Mesenchymal stem cell (in vitro differentiated cells and primary cell): ENCODE data around the gene SETD7.

Source experiments
- DNase-seq: peaks from one replicate; pipeline ENCODE4 v3.0.0-alpha.2; 2013
- H2AFZ ChIP-seq: one replicate; pipeline ENCODE4 v1.6.1; 2013; ENCODE audit warnings: low read depth, mild to moderate bottlenecking, control low read depth, inconsistent platforms, low read length, moderate library complexity
- H2AK5ac ChIP-seq: 2 replicates; pipeline ENCODE4 v1.6.1; 2013; ENCODE audit warnings: low read length, moderate library complexity, mild to moderate bottlenecking, inconsistent platforms; ENCODE audit not compliant: severe bottlenecking
- H2BK120ac ChIP-seq: one replicate; pipeline ENCODE4 v1.6.1; 2013; ENCODE audit warnings: low read depth, mild to moderate bottlenecking, inconsistent platforms, low read length, moderate library complexity
- H2BK12ac ChIP-seq, 2 experiments: one replicate each; pipeline ENCODE4 v1.6.1; 2013; ENCODE audit warnings: inconsistent platforms in 2 of 2, low read length in 2 of 2, mild to moderate bottlenecking in 2 of 2, moderate library complexity in 2 of 2, control low read depth in 1 of 2
- H2BK15ac ChIP-seq: one replicate; pipeline ENCODE4 v1.6.1; 2013; ENCODE audit warnings: mild to moderate bottlenecking, low read depth, inconsistent platforms; ENCODE audit not compliant: poor library complexity, severe bottlenecking
- H2BK5ac ChIP-seq: 2 replicates; pipeline ENCODE4 v1.6.1; 2013; ENCODE audit warnings: low read depth, mild to moderate bottlenecking, low read length, control low read depth, inconsistent platforms; ENCODE audit not compliant: poor library complexity, severe bottlenecking
- H3K14ac ChIP-seq, 2 experiments: one replicate each; pipeline ENCODE4 v1.6.1; 2013; ENCODE audit warnings: inconsistent platforms in 2 of 2, low read length in 2 of 2, control low read depth in 1 of 2, mild to moderate bottlenecking in 1 of 2, moderate library complexity in 1 of 2
- H3K18ac ChIP-seq, 2 experiments: one replicate each; pipeline ENCODE4 v1.6.1; 2013; ENCODE audit warnings: inconsistent platforms in 2 of 2, low read length in 2 of 2, control low read depth in 1 of 2, low read depth in 1 of 2, mild to moderate bottlenecking in 1 of 2
- H3K23ac ChIP-seq, 2 experiments: one replicate each; pipeline ENCODE4 v1.6.1; 2013; ENCODE audit warnings: inconsistent platforms in 2 of 2, low read length in 2 of 2, mild to moderate bottlenecking in 2 of 2, moderate library complexity in 2 of 2, control low read depth in 1 of 2
- H3K27ac ChIP-seq: 2 replicates; pipeline ENCODE4 v1.5.1; 2013; ENCODE audit warnings: mild to moderate bottlenecking, moderate library complexity, low read length, control low read depth, inconsistent platforms; ENCODE audit not compliant: poor library complexity, severe bottlenecking
- H3K27me3 ChIP-seq, 2 experiments: 2 replicates each; pipeline versions ENCODE4 v1.6.1 to v1.7.0; 2013; ENCODE audit warnings: low read length in 2 of 2, mild to moderate bottlenecking in 2 of 2, moderate library complexity in 2 of 2, control low read depth in 1 of 2, inconsistent platforms in 1 of 2; ENCODE audit not compliant: control insufficient read depth in 1 of 2, insufficient read depth in 1 of 2
- H3K36me3 ChIP-seq, 2 experiments: 2 replicates each; pipeline versions ENCODE4 v1.6.1 to v1.7.0; 2013; ENCODE audit warnings: low read length in 2 of 2, control low read depth in 1 of 2, inconsistent platforms in 1 of 2, low read depth in 1 of 2, mild to moderate bottlenecking in 1 of 2; ENCODE audit not compliant: insufficient read depth in 2 of 2, control insufficient read depth in 1 of 2
- H3K4ac ChIP-seq, 2 experiments: one replicate each; pipeline ENCODE4 v1.6.1; 2013; ENCODE audit warnings: inconsistent platforms in 2 of 2, low read length in 2 of 2, mild to moderate bottlenecking in 2 of 2, moderate library complexity in 2 of 2, control low read depth in 1 of 2, low read depth in 1 of 2
- H3K4me1 ChIP-seq: 2 replicates; pipeline ENCODE4 v1.6.1; 2013; ENCODE audit warnings: low read depth, low read length, control low read depth; ENCODE audit not compliant: control insufficient read depth, insufficient read depth
- H3K4me2 ChIP-seq: 2 replicates; pipeline ENCODE4 v1.6.1; 2013; ENCODE audit warnings: low read length, mild to moderate bottlenecking, inconsistent platforms; ENCODE audit not compliant: poor library complexity, severe bottlenecking
- H3K4me3 ChIP-seq, 2 experiments: 2 replicates each; pipeline versions ENCODE4 v1.5.1 to v1.7.0; 2013; ENCODE audit warnings: low read length in 2 of 2, mild to moderate bottlenecking in 2 of 2, control low read depth in 1 of 2, low read depth in 1 of 2; ENCODE audit not compliant: insufficient read depth in 1 of 2
- H3K79me1 ChIP-seq: replicated peaks from 2 replicates; pipeline ENCODE4 v1.6.1; 2013; ENCODE audit warnings: mild to moderate bottlenecking, control low read depth, low read length, inconsistent platforms; ENCODE audit not compliant: poor library complexity, severe bottlenecking
- H3K9ac ChIP-seq: 2 replicates; pipeline ENCODE4 v1.7.0; 2013; ENCODE audit warnings: mild to moderate bottlenecking, low read length, moderate library complexity
- H3K9me3 ChIP-seq: 2 replicates; pipeline ENCODE4 v1.7.0; 2013; ENCODE audit warnings: mild to moderate bottlenecking, low read length; ENCODE audit not compliant: control insufficient read depth
- H4K8ac ChIP-seq: one replicate; pipeline ENCODE4 v1.6.1; 2013; ENCODE audit warnings: inconsistent platforms, mild to moderate bottlenecking, low read length, moderate library complexity
- H4K91ac ChIP-seq: one replicate; pipeline ENCODE4 v1.6.1; 2013; ENCODE audit warnings: mild to moderate bottlenecking, low read length, inconsistent platforms
- WGBS: methylation state at CpG from one replicate; pipeline ENCODE4 v1.1.7; 2013; ENCODE audit warnings: mixed read lengths; 5-methylcytosine and 5-hydroxymethylcytosine counted together

The SETD7 gene

DNA sequence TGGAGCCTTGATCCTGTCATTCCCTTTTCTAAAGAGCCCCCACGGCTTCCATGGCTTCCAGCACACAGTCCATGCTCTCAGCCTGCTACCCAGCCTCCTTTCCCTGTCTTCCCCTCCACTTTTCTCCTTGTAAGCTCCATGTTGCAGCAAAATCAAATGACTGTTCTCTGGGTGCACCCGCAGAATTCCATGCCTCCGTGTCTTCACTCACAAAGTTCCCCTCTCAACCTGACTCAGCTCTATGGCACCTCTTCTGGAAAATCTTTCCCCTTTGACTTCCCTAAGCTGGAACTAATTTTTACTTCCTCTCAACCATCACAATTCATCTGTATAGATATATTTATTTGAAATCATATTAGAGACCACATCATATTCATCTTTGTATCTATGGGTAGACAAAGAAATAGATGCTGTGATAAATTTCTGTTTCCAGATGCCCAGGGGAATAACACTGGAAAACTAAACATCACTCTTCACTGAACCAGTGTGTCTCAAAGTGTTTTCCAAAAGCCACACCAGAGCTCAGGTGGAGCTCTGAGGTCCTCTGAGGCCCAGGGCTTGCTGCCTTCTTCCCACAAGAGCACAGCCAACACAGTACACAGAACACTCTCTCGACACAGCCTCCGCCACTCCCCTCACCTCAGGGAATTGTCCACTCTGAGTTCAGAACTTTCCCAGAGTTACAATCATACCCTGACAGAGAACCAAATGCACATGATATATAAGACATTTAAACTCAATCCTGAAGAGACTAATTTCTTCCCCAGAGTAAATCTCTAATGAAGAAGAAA is 3.3 kb downstream of the SETD7 start:
- no peaks in the 10 kb centered on the region for H3K9me3 ChIP-seq
- H2BK15ac ChIP-seq: no peak overlapping the region
- H3K4me1 ChIP-seq: peaks cover 10% of the 10 kb centered on the region
- no peak overlapping the region for H2BK120ac ChIP-seq
- peak overlapping the region; percentile 3 for H3K27ac ChIP-seq
- no peak overlapping the region for H2AFZ ChIP-seq
- 37% methylated on average over 5 of the region's 5 CpGs for WGBS
- H3K4me3 ChIP-seq: peak overlapping the region in 1 of 2 experiments; percentile 93
- H3K36me3 ChIP-seq: no peaks in the 10 kb centered on the region
- peak overlapping the region; percentile 1 to 16 for H3K18ac ChIP-seq
- H2BK5ac ChIP-seq: no peak overlapping the region
- no peak overlapping the region for H4K91ac ChIP-seq
- H3K4me2 ChIP-seq: peak overlapping the region; percentile 9
- DNase-seq: peak; percentile 75
- peaks cover 5% of the 10 kb centered on the region for H3K79me1 ChIP-seq
- peak overlapping the region in 1 of 2 experiments; percentile 26 for H3K4ac ChIP-seq
- peak overlapping the region in 1 of 2 experiments; percentile 2 for H3K23ac ChIP-seq
- H3K9ac ChIP-seq: peak overlapping the region; percentile 97
- no peak overlapping the region for H4K8ac ChIP-seq
- peak overlapping the region; percentile 0 for H2AK5ac ChIP-seq
- peaks cover 4 to 5% of the 10 kb centered on the region in 2 experiments for H3K27me3 ChIP-seq
- H3K14ac ChIP-seq: peak overlapping the region in 1 of 2 experiments; percentile 80
- no peak overlapping the region for H2BK12ac ChIP-seq

DNA sequence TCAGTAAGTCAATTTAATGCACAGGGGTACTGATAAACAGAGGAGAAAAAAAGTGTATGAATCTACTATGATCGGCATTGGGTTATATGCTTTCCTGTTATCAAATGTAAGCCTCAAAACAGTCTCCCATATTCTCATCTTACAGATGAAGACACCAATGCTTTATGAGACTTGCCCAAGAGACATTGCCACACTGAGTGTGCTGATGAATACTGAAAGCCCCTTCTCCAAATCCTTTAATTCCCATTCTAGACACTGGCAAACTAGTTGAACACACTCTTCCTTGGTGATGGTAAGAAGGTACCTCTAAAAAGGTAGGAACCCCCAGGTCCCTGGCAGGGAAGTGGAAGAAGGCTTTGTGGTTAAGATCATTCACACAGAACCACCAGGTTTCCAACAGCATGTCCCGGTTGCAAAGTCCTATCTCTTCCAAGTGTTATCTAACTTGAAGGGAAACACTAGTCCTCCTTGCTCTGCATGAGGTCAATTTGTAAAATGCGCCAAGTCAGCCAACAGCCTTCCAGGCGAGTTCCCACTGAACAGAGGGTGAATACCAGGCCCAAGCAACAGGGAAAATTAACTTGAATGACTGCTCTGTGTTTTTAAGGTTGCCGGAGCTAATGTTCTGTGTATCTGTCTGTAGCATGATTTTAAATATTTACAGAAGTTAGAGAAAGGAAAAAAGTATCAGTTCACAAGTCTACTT is 5.1 kb downstream of the SETD7 start:
- Histone ChIP-seq H2BK15ac (no peak overlapping the region), H3K9ac (peak overlapping the region; percentile 44), H3K9me3 (no peaks in the 10 kb centered on the region), H3K18ac (no peak overlapping the region), H2BK5ac (no peak overlapping the region), H2BK12ac (peak overlapping the region in 1 of 2 experiments; percentile 39), H2AK5ac (peak overlapping the region; percentile 55), H3K4me1 (peaks cover 8% of the 10 kb centered on the region), H4K91ac (no peak overlapping the region), H3K4ac (no peak overlapping the region), H3K14ac (no peak overlapping the region), H3K27ac (peak overlapping the region; percentile 9), H2AFZ (no peak overlapping the region), H3K4me2 (no peak overlapping the region), H3K4me3 (peak overlapping the region in 1 of 2 experiments; percentile 16), H4K8ac (peak overlapping the region; percentile 7), H3K23ac (no peak overlapping the region), H3K79me1 (peaks cover 14% of the 10 kb centered on the region), H3K27me3 (no peaks in the 10 kb centered on the region), H3K36me3 (peaks cover 7 to 11% of the 10 kb centered on the region in 2 experiments), H2BK120ac (no peak overlapping the region)
- peak; percentile 69 for DNase-seq
- 48% methylated on average over 4 of the region's 5 CpGs for WGBS

DNA sequence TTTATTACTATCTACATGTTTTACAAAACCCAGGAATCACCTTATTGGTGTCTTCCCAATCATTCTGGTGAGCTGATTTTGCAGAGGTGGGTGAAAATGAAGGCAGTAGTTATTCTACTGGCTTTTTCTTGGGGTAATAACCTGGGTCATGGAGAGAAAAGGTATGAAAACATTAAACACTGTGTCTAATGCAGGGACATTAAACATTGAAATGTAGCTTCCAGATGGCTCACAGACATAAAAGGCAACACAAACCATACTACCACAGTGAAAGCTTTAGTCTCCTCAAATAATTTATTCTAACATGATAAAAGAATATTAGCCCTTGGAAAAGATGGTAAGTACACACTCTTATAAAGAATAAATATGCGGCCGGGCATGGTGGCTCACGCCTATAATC is 8.0 kb downstream of the SETD7 start:
- H3K14ac ChIP-seq: no peak overlapping the region
- peaks cover 16 to 35% of the 10 kb centered on the region in 2 experiments for H3K36me3 ChIP-seq
- H4K91ac ChIP-seq: no peak overlapping the region
- H3K23ac ChIP-seq: no peak overlapping the region
- DNase-seq: no peak
- H3K79me1 ChIP-seq: peaks cover 26% of the 10 kb centered on the region
- no peak overlapping the region for H3K18ac ChIP-seq
- no peak overlapping the region for H3K27ac ChIP-seq
- no peak overlapping the region for H2BK15ac ChIP-seq
- H2BK12ac ChIP-seq: no peak overlapping the region
- no peak overlapping the region for H3K4ac ChIP-seq
- H3K9me3 ChIP-seq: no peaks in the 10 kb centered on the region
- H4K8ac ChIP-seq: no peak overlapping the region
- no peak overlapping the region for H3K4me2 ChIP-seq
- H2BK5ac ChIP-seq: no peak overlapping the region
- peaks cover 6% of the 10 kb centered on the region for H3K4me1 ChIP-seq
- H3K9ac ChIP-seq: no peak overlapping the region
- H3K4me3 ChIP-seq: no peak overlapping the region
- 97% methylated on average over 3 of the region's 3 CpGs for WGBS
- H2BK120ac ChIP-seq: no peak overlapping the region
- no peaks in the 10 kb centered on the region for H3K27me3 ChIP-seq
- H2AK5ac ChIP-seq: no peak overlapping the region
- no peak overlapping the region for H2AFZ ChIP-seq

DNA sequence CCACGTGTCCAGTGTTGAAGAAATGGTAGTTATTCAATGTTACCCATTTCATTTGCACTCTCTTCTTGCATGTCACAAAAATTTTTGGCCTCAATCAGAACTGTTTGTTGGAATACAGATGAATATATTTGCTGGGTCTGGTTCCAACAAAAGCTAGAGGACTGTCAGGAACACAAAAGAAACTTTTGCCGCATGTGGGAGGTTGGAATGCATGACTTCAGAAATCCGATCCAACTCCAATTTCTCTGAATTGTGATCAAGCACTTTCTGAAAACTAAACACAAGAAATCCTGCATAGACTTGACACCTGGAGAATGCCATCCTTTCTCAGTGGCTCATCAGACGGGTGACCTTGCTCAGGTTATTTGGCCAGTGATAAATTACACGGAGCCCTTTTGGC is 15.4 kb downstream of the SETD7 start:
- Histone ChIP-seq H4K91ac (no peak overlapping the region), H2BK120ac (no peak overlapping the region), H3K23ac (no peak overlapping the region), H2BK5ac (no peak overlapping the region), H3K14ac (no peak overlapping the region), H2AK5ac (no peak overlapping the region), H3K4me3 (peak overlapping the region in 1 of 2 experiments; percentile 33), H2BK15ac (no peak overlapping the region), H3K9me3 (no peaks in the 10 kb centered on the region), H3K18ac (no peak overlapping the region), H3K4ac (no peak overlapping the region), H3K4me2 (no peak overlapping the region), H4K8ac (no peak overlapping the region), H3K79me1 (peaks cover 28% of the 10 kb centered on the region), H3K9ac (peak overlapping the region; percentile 4), H2BK12ac (no peak overlapping the region), H3K4me1 (peaks cover 1% of the 10 kb centered on the region), H2AFZ (no peak overlapping the region), H3K36me3 (peaks cover 8 to 51% of the 10 kb centered on the region in 2 experiments), H3K27me3 (no peaks in the 10 kb centered on the region), H3K27ac (no peak overlapping the region)
- no peak for DNase-seq
- WGBS: 98% methylated on average over 4 of the region's 5 CpGs
